Kidney glomerular epithelial cell (primary cell): ENCODE measurements around the gene FAM177B.

Experiments used
- DNase-seq: peaks from one replicate; lab custom pipeline; 2025; lab: John Stamatoyannopoulos, UW

FAM177B gene

GRCh38 chr1:222786121-222786520, 49.1 kb downstream of the FAM177B start:
- DNase-seq, result no peak

GRCh38 chr1:222787729-222788128, 50.7 kb downstream of the FAM177B start:
- DNase-seq, result no peak

- DNase-seq, result no peak
These were observed 51.6 kb downstream of the FAM177B start for GRCh38 chr1:222788402-222789156.

GRCh38 chr1:222790115-222790514, 53.1 kb downstream of the FAM177B start:
- no peak for DNase-seq

GRCh38 chr1:222790520-222790919, 53.5 kb downstream of the FAM177B start:
- no peak for DNase-seq

- no peak for DNase-seq
These were observed 54.2 kb downstream of the FAM177B start for GRCh38 chr1:222791006-222791710.

- DNase-seq, result no peak
These were observed 55.7 kb downstream of the FAM177B start for GRCh38 chr1:222792744-222793143.

- no peak for DNase-seq
These were observed 57.9 kb downstream of the FAM177B start for GRCh38 chr1:222794656-222795474.

- peak; percentile 86 for DNase-seq
These were observed 61.1 kb downstream of the FAM177B start for GRCh38 chr1:222798116-222798515.

GRCh38 chr1:222798975-222799374, 62.0 kb downstream of the FAM177B start:
- no peak for DNase-seq
